Measurements from ENCODE around the gene POR.

POR gene

DNA sequence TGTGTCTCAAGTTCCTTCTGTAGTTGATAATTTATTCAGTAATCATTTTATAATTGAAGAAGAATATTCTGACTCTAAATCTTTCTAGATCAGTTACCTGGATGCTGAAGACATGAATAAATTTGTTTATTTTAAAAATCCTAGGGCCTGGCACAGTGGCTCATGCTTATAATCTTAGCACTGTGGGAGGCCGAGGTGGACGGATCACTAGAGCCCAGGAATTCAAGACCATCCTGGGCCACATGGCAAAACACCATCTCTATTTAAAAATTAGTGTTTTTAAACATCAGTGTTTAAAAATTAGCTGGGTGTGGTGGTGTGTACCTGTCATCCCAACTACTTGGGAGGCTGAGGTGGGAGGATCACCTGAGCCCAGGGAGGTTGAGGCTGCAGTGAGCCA, 9.3 kb downstream of the POR start:
- TF ChIP-seq, protein P1, sequence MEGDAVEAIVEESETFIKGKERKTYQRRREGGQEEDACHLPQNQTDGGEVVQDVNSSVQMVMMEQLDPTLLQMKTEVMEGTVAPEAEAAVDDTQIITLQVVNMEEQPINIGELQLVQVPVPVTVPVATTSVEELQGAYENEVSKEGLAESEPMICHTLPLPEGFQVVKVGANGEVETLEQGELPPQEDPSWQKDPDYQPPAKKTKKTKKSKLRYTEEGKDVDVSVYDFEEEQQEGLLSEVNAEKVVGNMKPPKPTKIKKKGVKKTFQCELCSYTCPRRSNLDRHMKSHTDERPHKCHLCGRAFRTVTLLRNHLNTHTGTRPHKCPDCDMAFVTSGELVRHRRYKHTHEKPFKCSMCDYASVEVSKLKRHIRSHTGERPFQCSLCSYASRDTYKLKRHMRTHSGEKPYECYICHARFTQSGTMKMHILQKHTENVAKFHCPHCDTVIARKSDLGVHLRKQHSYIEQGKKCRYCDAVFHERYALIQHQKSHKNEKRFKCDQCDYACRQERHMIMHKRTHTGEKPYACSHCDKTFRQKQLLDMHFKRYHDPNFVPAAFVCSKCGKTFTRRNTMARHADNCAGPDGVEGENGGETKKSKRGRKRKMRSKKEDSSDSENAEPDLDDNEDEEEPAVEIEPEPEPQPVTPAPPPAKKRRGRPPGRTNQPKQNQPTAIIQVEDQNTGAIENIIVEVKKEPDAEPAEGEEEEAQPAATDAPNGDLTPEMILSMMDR (IDR thresholded peaks at IDR 0.05), result no peak
- Histone ChIP-seq H3K4me3 (ENCODE audit: low read depth, low read length) (no peak overlapping the region), H3K79me2 (peaks cover 73% of the 10 kb centered on the region), H3K9me3 (ENCODE audit: control insufficient read depth, low read length) (no peaks in the 10 kb centered on the region), H3K36me3 (ENCODE audit: control insufficient read depth, insufficient read depth, low read length) (no peaks in the 10 kb centered on the region), H3K9ac (no peak overlapping the region), H3K27ac (no peak overlapping the region), H3K27me3 (ENCODE audit: control insufficient read depth, insufficient read depth, low read length) (no peaks in the 10 kb centered on the region), H2AFZ (no peak overlapping the region), H3K4me1 (peaks cover 14% of the 10 kb centered on the region), H3K4me2 (ENCODE audit: low read length) (no peak overlapping the region)

DNA sequence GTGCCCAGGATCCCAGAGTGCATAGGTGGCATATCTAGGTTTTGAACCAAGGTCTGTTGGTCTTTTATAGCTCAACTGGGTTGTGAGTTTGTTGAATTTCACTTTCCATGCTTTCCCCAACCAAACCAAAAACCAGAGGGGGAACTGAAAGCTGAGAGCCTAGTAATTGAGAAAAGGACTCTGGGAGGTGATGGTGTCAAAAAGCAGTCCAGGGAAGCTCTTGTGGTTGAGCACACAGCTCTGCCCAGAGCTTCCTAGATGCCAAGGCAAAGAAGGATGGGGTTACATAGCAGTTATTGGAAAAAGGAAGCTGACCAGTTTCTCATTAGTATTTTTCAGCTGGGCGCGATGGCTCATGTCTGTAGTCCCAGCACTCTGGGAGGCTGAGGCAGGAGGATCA, 9.9 kb downstream of the POR start:
- TF ChIP-seq, protein P1 (IDR thresholded peaks at IDR 0.05), result no peak
- no peaks in the 10 kb centered on the region for H3K9me3 ChIP-seq (ENCODE audit: control insufficient read depth, low read length)
- no peak overlapping the region for H3K27ac ChIP-seq
- H3K79me2 ChIP-seq, result peaks cover 74% of the 10 kb centered on the region
- peaks cover 14% of the 10 kb centered on the region for H3K4me1 ChIP-seq
- H3K9ac ChIP-seq, result no peak overlapping the region
- no peak overlapping the region for H2AFZ ChIP-seq
- no peak overlapping the region for H3K4me2 ChIP-seq (ENCODE audit: low read length)
- H3K27me3 ChIP-seq (ENCODE audit: control insufficient read depth, insufficient read depth, low read length), result no peaks in the 10 kb centered on the region
- H3K36me3 ChIP-seq (ENCODE audit: control insufficient read depth, insufficient read depth, low read length), result no peaks in the 10 kb centered on the region
- no peak overlapping the region for H3K4me3 ChIP-seq (ENCODE audit: low read depth, low read length)

DNA sequence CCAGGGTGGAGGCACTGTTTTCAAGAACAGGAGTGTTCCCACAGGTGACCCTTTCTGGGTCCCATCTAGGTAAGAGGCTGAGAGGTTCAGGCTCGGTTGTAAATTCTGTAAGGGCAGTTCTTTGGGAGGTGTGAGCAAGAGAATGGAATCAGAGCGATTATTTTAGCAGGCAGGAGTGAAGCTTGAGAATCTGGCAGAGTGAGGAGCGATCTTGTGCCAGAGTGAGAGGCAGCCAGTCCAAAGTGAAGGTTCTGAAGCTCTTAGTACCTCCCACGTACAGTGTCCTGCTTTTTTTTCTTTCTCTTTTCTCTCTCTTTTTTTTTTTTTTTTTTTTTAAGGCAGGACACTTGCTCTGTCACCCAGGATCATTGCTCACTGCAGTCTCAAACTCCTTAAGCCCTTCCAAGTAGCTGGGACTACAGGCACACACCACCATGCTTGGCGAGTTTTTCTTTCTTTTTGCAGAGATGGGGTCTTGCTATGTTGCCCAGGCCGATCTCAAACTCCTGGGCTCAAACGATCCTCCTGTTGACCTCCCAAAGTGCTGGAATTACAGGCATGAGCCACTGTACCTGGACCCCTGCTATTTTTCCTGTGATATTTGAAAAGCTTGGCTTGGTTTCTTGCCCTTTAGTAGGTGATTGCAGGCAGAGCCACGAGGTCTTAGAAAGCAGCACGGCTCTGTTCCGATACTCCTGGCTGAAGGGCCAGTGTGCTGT, 10.9 kb downstream of the POR start:
- Histone ChIP-seq H3K27me3 (ENCODE audit: control insufficient read depth, insufficient read depth, low read length) (no peaks in the 10 kb centered on the region), H3K4me1 (peaks cover 8% of the 10 kb centered on the region), H3K4me2 (ENCODE audit: low read length) (no peak overlapping the region), H3K36me3 (ENCODE audit: control insufficient read depth, insufficient read depth, low read length) (no peaks in the 10 kb centered on the region), H3K9ac (no peak overlapping the region), H2AFZ (no peak overlapping the region), H3K4me3 (ENCODE audit: low read depth, low read length) (no peak overlapping the region), H3K27ac (no peak overlapping the region), H3K79me2 (peaks cover 75% of the 10 kb centered on the region), H3K9me3 (ENCODE audit: control insufficient read depth, low read length) (no peaks in the 10 kb centered on the region)
- TF ChIP-seq, protein P1 (IDR thresholded peaks at IDR 0.05), result no peak

DNA sequence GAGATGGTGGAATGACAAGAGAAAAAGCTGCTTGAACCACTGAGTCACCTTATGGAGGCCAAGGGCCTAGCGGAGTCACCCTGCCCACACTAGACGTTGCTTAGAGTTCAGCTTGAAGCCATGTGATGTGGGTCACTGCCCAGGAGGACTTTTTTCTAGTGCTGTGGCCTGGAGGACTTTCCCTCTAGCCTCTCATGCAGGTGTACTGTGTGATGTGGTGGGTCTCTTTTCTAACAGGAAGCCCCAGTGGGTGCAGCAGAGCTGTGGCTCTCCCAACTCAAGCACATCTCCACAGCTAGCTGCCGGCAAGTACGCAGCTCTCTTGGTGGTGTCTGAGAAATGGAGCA, 13.6 kb downstream of the POR start:
- Histone ChIP-seq H3K4me1 (peaks cover 3% of the 10 kb centered on the region), H3K36me3 (ENCODE audit: control insufficient read depth, insufficient read depth, low read length) (no peaks in the 10 kb centered on the region), H3K27ac (no peak overlapping the region), H2AFZ (no peak overlapping the region), H3K4me3 (ENCODE audit: low read depth, low read length) (no peak overlapping the region), H3K9ac (no peak overlapping the region), H3K79me2 (peaks cover 62% of the 10 kb centered on the region), H3K9me3 (ENCODE audit: control insufficient read depth, low read length) (no peaks in the 10 kb centered on the region), H3K4me2 (ENCODE audit: low read length) (no peak overlapping the region), H3K27me3 (ENCODE audit: control insufficient read depth, insufficient read depth, low read length) (no peaks in the 10 kb centered on the region)
- TF ChIP-seq, protein P1 (IDR thresholded peaks at IDR 0.05), result no peak

DNA sequence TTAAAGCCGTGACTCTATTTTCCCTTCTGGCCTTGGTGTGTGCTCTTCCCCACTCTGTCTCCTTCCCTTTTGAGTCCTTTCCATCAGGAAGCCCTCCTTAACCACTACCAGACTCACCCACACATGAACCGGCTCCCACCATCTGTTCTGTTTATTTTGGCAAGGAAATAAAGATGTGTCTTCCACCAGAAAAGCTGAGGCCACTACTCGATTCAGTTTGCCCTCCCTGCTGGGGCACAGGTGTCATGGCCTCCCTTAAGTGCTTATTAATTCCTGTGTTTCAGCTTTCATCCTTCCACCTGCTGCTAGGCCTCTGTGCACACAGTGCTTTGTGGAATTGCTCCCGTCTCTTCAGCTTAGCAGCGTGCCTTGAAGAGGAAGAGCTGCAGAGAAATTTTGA, 16.7 kb downstream of the POR start:
- Histone ChIP-seq H3K27me3 (ENCODE audit: control insufficient read depth, insufficient read depth, low read length) (no peaks in the 10 kb centered on the region), H3K79me2 (peaks cover 66% of the 10 kb centered on the region), H3K27ac (no peak overlapping the region), H3K4me1 (no peaks in the 10 kb centered on the region), H3K9ac (no peak overlapping the region), H3K4me3 (ENCODE audit: low read depth, low read length) (no peak overlapping the region), H2AFZ (no peak overlapping the region), H3K4me2 (ENCODE audit: low read length) (no peak overlapping the region), H3K9me3 (ENCODE audit: control insufficient read depth, low read length) (no peaks in the 10 kb centered on the region), H3K36me3 (ENCODE audit: control insufficient read depth, insufficient read depth, low read length) (no peaks in the 10 kb centered on the region)
- TF ChIP-seq, protein P1 (IDR thresholded peaks at IDR 0.05), result no peak

Measured in parathyroid adenoma (tissue), 2 donors.